GM19438 (cell line): ENCODE results near the gene FMO5.
"Not testable (repeated sequence)": the region's sequence is repeated elsewhere in the genome, so short reads cannot be mapped to it uniquely, and the experiment has no call there.

Experiments
- ATAC-seq: cut with Tn5 transposase; IDR thresholded peaks from one replicate; pipeline ENCODE4 v1.9.1; 2021; ENCODE audit warnings: low read depth; ENCODE audit not compliant: unreplicated experiment

FMO5 gene

DNA sequence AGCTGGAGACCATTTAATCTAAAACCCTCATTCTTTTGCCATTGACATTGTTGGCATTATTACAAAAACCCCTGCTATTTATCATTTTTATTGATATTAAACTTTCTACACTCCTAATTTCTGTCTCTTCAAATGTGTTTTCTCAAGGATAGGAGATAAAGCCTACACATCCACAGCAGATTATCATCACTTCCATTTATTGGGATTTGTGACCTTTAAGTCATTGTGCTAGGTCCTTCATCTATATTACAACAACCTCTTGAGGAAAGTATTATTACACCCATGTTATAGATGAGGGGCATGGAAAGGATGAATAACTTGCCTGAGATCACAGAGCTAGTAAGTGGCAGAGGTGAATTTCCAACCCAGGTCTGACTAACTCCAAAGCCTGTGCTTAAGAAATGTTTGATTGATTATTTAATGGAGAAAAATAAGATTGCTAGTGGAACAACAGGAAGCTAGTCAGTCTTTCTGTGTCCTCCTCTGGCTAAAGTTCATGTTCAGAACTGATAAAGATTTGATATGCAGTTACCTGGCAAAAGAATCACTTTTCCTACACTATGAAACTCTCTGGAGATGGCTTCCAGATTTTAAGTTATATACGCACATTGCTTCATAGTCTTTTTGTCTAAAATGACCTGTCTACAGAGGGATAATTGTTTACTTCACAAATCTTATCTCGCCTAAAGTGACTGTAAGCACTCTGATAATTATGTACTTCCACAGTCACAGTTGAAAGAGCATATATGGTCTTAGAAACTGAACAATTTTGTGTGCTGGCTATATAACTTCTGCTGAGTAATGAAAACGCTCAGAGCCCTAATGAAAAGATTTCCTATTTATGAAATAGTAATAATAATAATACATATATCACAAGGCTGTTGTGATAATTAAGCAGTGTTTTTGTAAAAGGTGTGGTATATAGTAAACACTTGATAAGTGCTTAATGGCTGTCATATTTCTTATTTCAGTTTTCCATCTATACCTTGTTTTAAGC, 15.0 kb downstream of the FMO5 start:
- no peak for ATAC-seq

GRCh38 chr1:147208619-147209018, 16.5 kb downstream of the FMO5 start:
- ATAC-seq = no peak

DNA sequence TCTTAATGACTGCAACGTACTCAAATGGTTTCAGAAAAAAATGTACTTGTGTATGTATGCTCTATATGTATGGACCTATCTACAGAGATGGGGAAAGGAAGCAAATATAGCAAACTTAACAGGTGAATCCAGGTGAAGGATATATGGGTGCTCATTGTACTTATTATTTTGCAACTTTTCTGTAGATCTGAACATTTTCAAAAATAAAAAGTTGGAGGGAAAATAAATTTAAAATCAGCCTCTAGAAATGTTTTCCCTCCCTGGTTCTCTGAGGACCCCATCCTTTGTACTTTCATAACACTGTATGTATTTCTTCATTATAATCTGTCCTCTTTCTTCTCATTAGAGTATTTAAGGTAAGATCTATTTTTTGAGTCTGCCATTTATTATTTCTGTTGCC, 17.9 kb downstream of the FMO5 start:
- ATAC-seq = no peak

- ATAC-seq = no peak
These were observed 21.1 kb downstream of the FMO5 start for GRCh38 chr1:147204080-147204479.

DNA sequence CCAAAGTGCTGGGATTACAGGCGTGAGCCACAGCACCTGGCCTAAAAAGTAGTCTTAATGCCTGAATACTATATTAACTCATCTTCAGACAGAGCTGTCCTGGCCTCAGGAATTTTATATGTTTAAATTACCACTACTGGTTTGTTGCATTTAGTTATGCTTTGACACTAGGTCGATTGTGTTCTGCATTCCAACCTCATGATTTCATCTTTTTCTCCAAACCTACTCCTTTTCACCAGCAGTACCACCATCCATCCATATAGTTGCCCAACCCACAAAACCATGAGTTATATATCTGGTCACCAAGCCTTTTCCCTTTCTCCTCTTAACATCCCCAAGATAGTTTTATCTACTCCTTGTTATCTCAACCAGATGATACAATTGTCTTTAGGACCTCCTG, 22.6 kb downstream of the FMO5 start:
- no peak for ATAC-seq

DNA sequence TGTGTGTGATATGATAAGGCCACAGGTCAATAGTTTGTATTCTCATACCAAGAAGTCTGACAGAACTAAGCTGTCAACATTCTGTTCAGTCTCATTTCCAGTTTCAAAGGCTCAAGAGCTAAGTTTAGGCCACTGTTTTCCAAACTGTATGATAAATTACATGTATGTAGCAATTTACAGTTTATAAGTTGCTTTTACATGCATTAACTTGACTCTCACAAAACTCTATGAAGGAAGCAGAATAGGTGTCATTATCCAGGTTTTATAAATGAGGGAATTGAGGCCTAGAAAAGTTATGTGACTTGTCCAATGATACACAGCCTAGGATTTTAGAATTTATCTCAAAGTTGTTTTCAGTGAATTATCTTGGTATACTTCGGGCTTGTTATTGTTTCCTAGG, 23.4 kb downstream of the FMO5 start:
- no peak for ATAC-seq

GRCh38 chr1:147201276-147201675, 23.9 kb downstream of the FMO5 start:
- ATAC-seq = no peak

GRCh38 chr1:147197324-147197723, 27.8 kb downstream of the FMO5 start:
- not testable (repeated sequence) for ATAC-seq

DNA sequence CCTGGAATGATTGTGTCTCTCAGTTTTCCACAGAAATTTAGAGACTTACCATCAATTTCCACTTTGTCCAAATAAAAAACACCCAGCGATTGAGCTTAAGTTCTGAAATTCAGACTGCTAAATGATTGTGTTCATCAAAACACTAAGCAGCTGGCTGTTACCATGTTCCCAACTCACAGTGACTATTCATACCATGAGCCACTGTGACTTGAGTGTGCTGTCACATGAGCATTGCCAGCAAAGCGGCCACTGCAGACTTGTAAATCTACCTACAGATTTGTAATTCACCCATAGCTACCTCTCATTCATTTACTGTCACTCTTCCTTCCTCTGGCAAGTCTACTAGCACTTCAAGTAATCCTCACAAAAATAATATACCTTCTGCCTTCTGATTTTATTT, 35.6 kb downstream of the FMO5 start:
- no peak for ATAC-seq

- ATAC-seq = no peak
These were observed 39.7 kb downstream of the FMO5 start for GRCh38 chr1:147185432-147185831.

GRCh38 chr1:147177611-147178380, 47.3 kb downstream of the FMO5 start:
- ATAC-seq = no peak

- ATAC-seq = peak; percentile 90
These were observed 52.7 kb downstream of the FMO5 start, which contains the start of gene PRKAB2 for GRCh38 chr1:147172168-147173016. PRKAB2 (minus strand) TSS chr1:147172470; CDS start chr1:147172144, 326 bp downstream.

DNA sequence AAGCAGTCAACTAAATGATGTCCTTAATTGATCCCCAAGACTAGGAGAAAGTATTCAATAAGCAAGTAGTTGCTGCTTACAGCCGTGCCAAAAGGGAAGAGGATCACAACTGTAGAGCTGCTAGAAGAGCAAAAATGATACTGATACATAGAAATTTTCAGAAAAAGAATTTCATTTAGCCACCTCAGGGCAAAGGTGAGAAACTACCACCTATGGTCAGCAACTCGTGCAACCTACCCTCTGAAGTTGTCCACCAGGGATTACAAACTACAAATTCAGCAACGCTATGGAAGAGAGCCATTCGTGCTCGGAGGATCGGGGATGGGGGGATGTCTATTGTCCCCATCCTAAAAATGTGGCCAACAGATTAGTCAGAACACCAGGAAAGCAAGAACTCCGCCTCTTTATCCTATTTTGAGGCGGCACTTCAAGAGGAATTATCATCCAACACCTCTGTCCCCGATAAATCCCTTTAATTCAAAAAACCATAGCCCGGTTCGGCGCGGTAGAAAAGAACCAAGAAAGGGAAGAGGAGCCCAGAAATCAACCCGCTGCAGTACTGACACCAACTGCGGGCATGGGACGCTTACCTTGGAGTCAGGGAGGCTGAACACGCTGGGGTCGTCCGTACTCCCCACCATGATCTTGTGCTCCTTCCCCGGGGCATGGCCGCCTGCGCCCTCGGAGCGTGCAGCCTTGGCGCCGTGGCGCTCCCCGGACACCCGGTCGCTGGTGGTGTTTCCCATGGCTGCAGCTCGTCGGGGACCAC, 53.6 kb downstream of the FMO5 start:
- no peak for ATAC-seq

- no peak for ATAC-seq
These were observed 55.1 kb downstream of the FMO5 start for GRCh38 chr1:147169840-147170674.

DNA sequence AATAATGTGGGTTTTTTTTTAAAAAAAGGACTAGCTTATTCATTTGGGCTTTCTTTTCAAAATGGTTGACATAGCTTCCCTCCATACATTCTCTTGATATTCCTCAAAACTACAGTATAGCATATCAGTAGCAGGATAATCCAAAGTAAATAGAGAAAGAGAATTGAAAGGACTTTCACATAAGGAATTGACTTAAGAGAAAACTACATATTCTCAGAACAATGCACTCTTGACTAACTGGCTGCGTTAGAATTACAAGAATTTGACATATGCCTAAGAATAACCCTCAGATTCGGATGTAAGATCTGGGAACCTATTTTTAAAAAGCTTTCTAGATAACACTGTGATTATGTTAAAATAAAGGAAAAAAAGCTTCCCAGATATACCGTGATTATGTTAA, 56.0 kb downstream of the FMO5 start:
- no peak for ATAC-seq

GRCh38 chr1:147168626-147169058, 56.5 kb downstream of the FMO5 start:
- ATAC-seq = no peak

- ATAC-seq = no peak
These were observed 57.8 kb downstream of the FMO5 start for GRCh38 chr1:147167365-147167764.

DNA sequence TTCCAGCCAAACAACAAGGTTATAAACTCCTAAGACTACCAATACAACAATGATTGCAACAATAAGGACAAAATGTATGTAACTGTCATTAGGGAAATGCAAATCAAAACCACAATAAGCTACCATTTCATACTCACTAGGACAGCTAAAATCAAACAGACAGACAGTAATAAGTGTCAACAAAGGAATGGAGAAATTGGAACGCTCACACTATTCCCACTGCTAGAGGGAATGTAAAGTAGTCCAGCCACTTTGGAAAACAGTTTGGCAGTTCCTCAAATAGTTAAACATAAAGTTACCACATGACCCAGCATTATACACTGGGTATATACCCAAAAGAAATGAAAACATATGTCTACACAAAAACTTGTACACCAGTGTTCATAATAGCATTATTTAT, 62.1 kb downstream of the FMO5 start:
- ATAC-seq = no peak

GRCh38 chr1:147162093-147162492, 63.0 kb downstream of the FMO5 start:
- no peak for ATAC-seq
